MM.1S (cell line): ENCODE data around the gene GPR62.
"Not testable (repeated sequence)": the region's sequence is repeated elsewhere in the genome, so short reads cannot be mapped to it uniquely, and the experiment has no call there.

Experiments used
- DNase-seq: peaks from one replicate; pipeline ENCODE4 v3.0.0-alpha.2; 2015
- H2AFZ ChIP-seq: fragments of 300-600 bp; sonication (generic); 2 replicates; pipeline ENCODE4 v1.6.0; 2016; ENCODE audit warnings: antibody characterized with exemption, low read length
- H3F3A ChIP-seq: fragments of 300-600 bp; sonication (generic); 2 replicates; pipeline ENCODE4 v1.6.1; 2016; ENCODE audit warnings: mild to moderate bottlenecking, antibody characterized with exemption, low read length, moderate library complexity, mixed read lengths; ENCODE audit not compliant: insufficient read depth
- H3K27ac ChIP-seq: fragments of 300-600 bp; sonication (generic); 2 replicates; pipeline ENCODE4 v1.5.1; 2016; ENCODE audit warnings: mild to moderate bottlenecking, low read length
- H3K27me3 ChIP-seq: fragments of 300-600 bp; sonication (generic); replicated peaks from 2 replicates; pipeline ENCODE4 v1.6.0; 2016; ENCODE audit warnings: low read length; ENCODE audit not compliant: insufficient read depth
- H3K36me3 ChIP-seq: fragments of 300-600 bp; sonication (generic); replicated peaks from 2 replicates; pipeline ENCODE4 v1.6.1; 2016; ENCODE audit warnings: mild to moderate bottlenecking, low read length, mixed read lengths; ENCODE audit not compliant: insufficient read depth
- H3K4me1 ChIP-seq: fragments of 300-600 bp; sonication (generic); 2 replicates; pipeline ENCODE4 v1.6.1; 2016; ENCODE audit warnings: low read length, mixed read lengths
- H3K4me2 ChIP-seq: fragments of 300-600 bp; sonication (generic); 2 replicates; pipeline ENCODE4 v1.6.0; 2016; ENCODE audit warnings: low read depth, low read length
- H3K4me3 ChIP-seq: fragments of 300-600 bp; sonication (generic); 2 replicates; pipeline ENCODE4 v1.5.1; 2016; ENCODE audit warnings: low read length, mixed read lengths
- H3K79me2 ChIP-seq: fragments of 300-600 bp; sonication (generic); 2 replicates; pipeline ENCODE4 v1.6.1; 2016; ENCODE audit warnings: mixed run types, low read length, mixed read lengths
- H3K9ac ChIP-seq: fragments of 300-600 bp; sonication (generic); 2 replicates; pipeline ENCODE4 v1.6.1; 2016; ENCODE audit warnings: low read length, mixed read lengths
- H3K9me2 ChIP-seq: fragments of 300-600 bp; sonication (generic); replicated peaks from 2 replicates; pipeline ENCODE4 v1.6.1; 2016; ENCODE audit warnings: mild to moderate bottlenecking, low read length, mixed read lengths; ENCODE audit not compliant: insufficient read depth
- H3K9me3 ChIP-seq: fragments of 300-600 bp; sonication (generic); replicated peaks from 2 replicates; pipeline ENCODE4 v1.6.1; 2016; ENCODE audit warnings: mild to moderate bottlenecking, low read length, mixed read lengths; ENCODE audit not compliant: insufficient read depth
- H4K20me1 ChIP-seq: fragments of 300-600 bp; sonication (generic); 2 replicates; pipeline ENCODE4 v1.6.1; 2016; ENCODE audit warnings: mild to moderate bottlenecking, low read length, moderate library complexity, mixed read lengths; ENCODE audit not compliant: insufficient read depth
- EZH2 ChIP-seq: fragments of 300-600 bp; sonication (generic); optimal IDR thresholded peaks from 2 replicates; pipeline ENCODE3; 2017; ENCODE audit warnings: low read depth, mild to moderate bottlenecking, antibody characterized with exemption, low read length, mixed read lengths
- EZH2phosphoT487 ChIP-seq: fragments of 300-600 bp; sonication (generic); IDR thresholded peaks from 2 replicates; pipeline ENCODE4 v1.6.1; 2018; ENCODE audit warnings: antibody characterized with exemption, low read length
- TF ChIP-seq, protein P1 (sequence below): fragments of 300-600 bp; sonication (generic); IDR thresholded peaks from 2 replicates; pipeline ENCODE4 v1.5.1; 2016; ENCODE audit warnings: antibody characterized with exemption, low read length, mixed read lengths

The GPR62 gene

DNA sequence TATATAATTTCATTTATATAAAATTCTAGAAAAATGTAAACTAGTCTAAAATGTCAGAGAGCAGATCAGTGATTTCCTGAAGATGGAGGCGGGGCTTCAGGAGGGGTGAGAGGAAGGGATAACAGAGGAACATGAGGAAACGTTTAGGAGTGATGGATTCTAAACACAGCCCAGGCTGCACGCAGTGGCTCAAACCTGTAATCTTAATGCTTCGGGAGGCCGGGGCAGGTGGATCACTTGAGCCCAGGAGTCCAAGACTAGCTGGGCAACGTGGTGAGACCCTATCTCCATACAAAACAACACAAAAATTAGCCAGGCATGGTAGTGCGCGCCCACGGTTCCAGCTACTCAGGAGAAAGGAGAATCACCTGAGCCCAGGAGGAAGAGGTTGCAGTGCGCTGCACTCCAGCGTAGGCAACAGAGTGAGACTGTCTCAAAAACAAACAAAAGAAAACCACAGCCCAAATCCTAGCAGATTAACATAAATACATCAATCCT lies 34.1 kb upstream of the GPR62 start:
- Histone ChIP-seq H3K36me3 (no peaks in the 10 kb centered on the region), H3K4me2 (no peak overlapping the region), H3F3A (no peaks in the 10 kb centered on the region), H2AFZ (no peak overlapping the region), H3K4me3 (no peak overlapping the region), H4K20me1 (no peaks in the 10 kb centered on the region), H3K27me3 (no peaks in the 10 kb centered on the region), H3K9me3 (no peaks in the 10 kb centered on the region), H3K27ac (no peak overlapping the region), H3K79me2 (no peaks in the 10 kb centered on the region), H3K9ac (no peak overlapping the region), H3K4me1 (no peaks in the 10 kb centered on the region), H3K9me2 (no peaks in the 10 kb centered on the region)
- no peak for DNase-seq
- TF ChIP-seq EZH2 (no peak), EZH2phosphoT487 (no peak)
- TF ChIP-seq, protein P1, sequence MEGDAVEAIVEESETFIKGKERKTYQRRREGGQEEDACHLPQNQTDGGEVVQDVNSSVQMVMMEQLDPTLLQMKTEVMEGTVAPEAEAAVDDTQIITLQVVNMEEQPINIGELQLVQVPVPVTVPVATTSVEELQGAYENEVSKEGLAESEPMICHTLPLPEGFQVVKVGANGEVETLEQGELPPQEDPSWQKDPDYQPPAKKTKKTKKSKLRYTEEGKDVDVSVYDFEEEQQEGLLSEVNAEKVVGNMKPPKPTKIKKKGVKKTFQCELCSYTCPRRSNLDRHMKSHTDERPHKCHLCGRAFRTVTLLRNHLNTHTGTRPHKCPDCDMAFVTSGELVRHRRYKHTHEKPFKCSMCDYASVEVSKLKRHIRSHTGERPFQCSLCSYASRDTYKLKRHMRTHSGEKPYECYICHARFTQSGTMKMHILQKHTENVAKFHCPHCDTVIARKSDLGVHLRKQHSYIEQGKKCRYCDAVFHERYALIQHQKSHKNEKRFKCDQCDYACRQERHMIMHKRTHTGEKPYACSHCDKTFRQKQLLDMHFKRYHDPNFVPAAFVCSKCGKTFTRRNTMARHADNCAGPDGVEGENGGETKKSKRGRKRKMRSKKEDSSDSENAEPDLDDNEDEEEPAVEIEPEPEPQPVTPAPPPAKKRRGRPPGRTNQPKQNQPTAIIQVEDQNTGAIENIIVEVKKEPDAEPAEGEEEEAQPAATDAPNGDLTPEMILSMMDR: no peak

DNA sequence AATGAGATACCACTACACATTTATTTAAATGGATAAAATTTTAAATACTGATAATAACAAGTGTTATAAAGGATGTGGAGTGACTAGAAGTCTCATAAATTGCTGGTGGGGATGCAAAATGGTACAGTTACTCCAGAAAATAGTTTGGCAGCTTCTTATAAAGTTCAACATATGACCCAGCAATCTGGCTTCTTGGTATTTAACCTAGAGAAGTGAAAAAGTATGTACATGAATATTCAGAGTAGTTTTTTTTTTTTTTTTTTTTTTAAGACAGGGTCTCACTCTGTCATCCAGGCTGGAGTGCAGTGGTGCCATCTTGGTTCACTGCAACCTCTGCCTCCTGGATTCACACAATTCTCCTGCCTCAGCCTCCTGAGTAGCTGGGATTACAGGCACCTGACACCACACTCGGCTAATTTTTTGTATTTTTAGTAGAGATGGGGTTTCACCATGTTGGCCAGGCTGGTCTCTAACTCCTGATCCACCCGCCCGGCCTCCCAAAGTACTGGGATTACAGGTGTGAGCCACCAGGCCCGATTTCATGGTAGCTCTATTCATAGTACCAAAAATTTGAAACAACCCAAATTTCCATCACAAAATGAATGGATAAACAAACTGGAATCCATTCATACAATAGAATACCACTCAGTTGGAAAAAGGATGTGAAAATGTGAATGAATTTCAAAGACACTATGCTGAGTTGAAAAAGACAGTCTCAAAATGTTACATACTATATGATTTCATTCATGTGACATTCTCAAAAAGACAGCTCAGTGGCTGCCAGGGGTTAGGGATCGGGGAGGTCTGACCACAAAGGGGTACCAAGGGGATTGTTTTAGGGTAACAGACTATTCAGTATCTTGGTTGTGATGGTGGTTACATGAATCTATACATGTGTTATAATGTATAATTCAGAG lies 27.9 kb upstream of the GPR62 start:
- Histone ChIP-seq H3K9ac (no peak overlapping the region), H3K27ac (no peak overlapping the region), H3K9me3 (no peaks in the 10 kb centered on the region), H3K27me3 (no peaks in the 10 kb centered on the region), H3K9me2 (no peaks in the 10 kb centered on the region), H3K36me3 (no peaks in the 10 kb centered on the region), H4K20me1 (no peaks in the 10 kb centered on the region), H3K4me3 (no peak overlapping the region), H3K4me1 (no peaks in the 10 kb centered on the region), H2AFZ (no peak overlapping the region), H3K79me2 (no peaks in the 10 kb centered on the region), H3K4me2 (no peak overlapping the region), H3F3A (no peaks in the 10 kb centered on the region)
- no peak for DNase-seq
- TF ChIP-seq, protein P1: no peak
- TF ChIP-seq EZH2 (no peak), EZH2phosphoT487 (no peak)

DNA sequence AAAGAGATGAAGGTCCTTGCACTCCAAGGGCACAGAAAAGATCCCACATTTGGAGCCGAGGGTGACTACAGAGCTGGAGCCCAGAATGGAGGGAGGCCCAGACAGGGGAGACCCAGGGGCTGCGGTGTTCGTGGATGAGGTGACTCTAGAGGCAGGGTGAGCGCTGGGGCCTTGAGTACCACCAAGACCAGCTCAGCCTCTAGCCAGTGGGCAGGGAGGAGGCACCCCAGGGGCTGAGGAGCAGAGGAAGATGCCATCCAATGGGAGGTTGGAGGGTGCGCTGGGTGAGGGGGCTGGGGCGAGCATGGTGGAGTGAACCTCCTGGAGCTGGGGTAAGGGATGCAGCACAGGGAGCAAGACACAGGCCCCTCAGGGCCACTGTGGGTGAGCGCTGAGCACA lies 26.7 kb upstream of the GPR62 start:
- Histone ChIP-seq H4K20me1 (no peaks in the 10 kb centered on the region), H3K9ac (no peak overlapping the region), H3K4me2 (no peak overlapping the region), H2AFZ (no peak overlapping the region), H3K9me2 (no peaks in the 10 kb centered on the region), H3K4me1 (no peaks in the 10 kb centered on the region), H3K79me2 (no peaks in the 10 kb centered on the region), H3K4me3 (no peak overlapping the region), H3F3A (no peaks in the 10 kb centered on the region), H3K9me3 (no peaks in the 10 kb centered on the region), H3K36me3 (no peaks in the 10 kb centered on the region), H3K27me3 (no peaks in the 10 kb centered on the region), H3K27ac (no peak overlapping the region)
- TF ChIP-seq, protein P1: no peak
- TF ChIP-seq EZH2phosphoT487 (no peak), EZH2 (no peak)
- DNase-seq: no peak

DNA sequence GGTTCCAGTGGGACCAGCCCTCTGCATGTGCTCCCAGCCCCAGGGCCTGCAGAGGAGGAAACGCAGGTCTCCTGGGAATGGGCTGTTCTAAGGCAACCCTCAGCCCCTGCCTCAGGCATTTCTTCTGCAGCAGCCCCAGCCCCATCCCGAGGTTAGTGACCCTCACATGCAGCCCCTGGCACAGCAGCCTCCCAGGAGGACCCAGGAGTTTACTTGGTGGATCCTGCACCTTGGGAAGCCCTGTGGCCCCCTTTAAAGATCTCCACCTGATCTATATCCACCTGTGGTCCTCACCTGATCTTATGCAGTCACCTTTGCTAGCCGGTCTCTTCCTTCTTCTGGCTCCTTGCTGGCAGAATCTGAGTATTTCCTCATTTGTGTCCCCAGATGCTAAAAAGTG lies 26.2 kb upstream of the GPR62 start:
- H3K4me2 ChIP-seq, H4K20me1 ChIP-seq, H3K9me3 ChIP-seq, H3K9me2 ChIP-seq, H3K27ac ChIP-seq, H3K36me3 ChIP-seq, H3F3A ChIP-seq, DNase-seq, H2AFZ ChIP-seq, H3K4me3 ChIP-seq, H3K79me2 ChIP-seq, H3K4me1 ChIP-seq, H3K27me3 ChIP-seq, H3K9ac ChIP-seq: not testable (repeated sequence)
